GM19193 (cell line): ENCODE measurements around the gene LASP1.
A peak's percentile ranks its signal among the peaks of the same experiment; 100 is the strongest.

Source experiments
- POLR2A ChIP-seq: IDR thresholded peaks from 4 replicates; pipeline ENCODE4 v1.6.1; 2011; ENCODE audit not compliant: insufficient read depth, insufficient read length; ENCODE audit errors: extremely low read depth

Gene LASP1

GRCh38 chr17:38967290-38967738 is 97.5 kb downstream of the LASP1 start, which contains the start of gene FBXO47:
Gene FBXO47 (minus strand): TSS chr17:38967403. CDS start chr17:38963025, 4,378 bp downstream.
- peak; percentile 53 for TF ChIP-seq POLR2A

GRCh38 chr17:38969281-38969680 is 99.4 kb downstream of the LASP1 start:
- TF ChIP-seq POLR2A, result no peak

GRCh38 chr17:38970128-38970527 is 100.3 kb downstream of the LASP1 start:
- no peak for TF ChIP-seq POLR2A

GRCh38 chr17:38970804-38971203 is 100.9 kb downstream of the LASP1 start:
- no peak for TF ChIP-seq POLR2A
